Liver (tissue), 9 donors: ENCODE results near the gene MED6. TPM values are rescaled to one million over a fixed set of nuclear protein-coding genes. Genes with fewer than 3 reads are reported as not detected.

Source experiments
- DNase-seq: peaks from one replicate; pipeline ENCODE4 v3.0.0-alpha.2; 2017; ENCODE audit warnings: low spot score
- H3K27ac ChIP-seq, 2 donors: one replicate each; pipeline ENCODE4 v1.7.0; 2013; ENCODE audit warnings: inconsistent platforms in 2 of 2, low read length in 2 of 2, control low read depth in 1 of 2, low read depth in 1 of 2, mild to moderate bottlenecking in 1 of 2
- H3K27me3 ChIP-seq, 4 donors: one replicate each; pipeline versions ENCODE4 v1.6.1 to v1.7.0; 2013; ENCODE audit warnings: low read length in 3 of 4, inconsistent platforms in 1 of 4, mild to moderate bottlenecking in 1 of 4, moderate library complexity in 1 of 4; ENCODE audit not compliant: control insufficient read depth in 4 of 4, insufficient read depth in 4 of 4
- H3K36me3 ChIP-seq, 4 donors: one replicate each; pipeline versions ENCODE4 v1.6.1 to v1.7.0; 2013; ENCODE audit warnings: low read length in 3 of 4, mild to moderate bottlenecking in 3 of 4, low read depth in 1 of 4, moderate library complexity in 1 of 4; ENCODE audit not compliant: control insufficient read depth in 4 of 4, insufficient read depth in 3 of 4
- H3K4me1 ChIP-seq, 4 donors: one replicate each; pipeline versions ENCODE4 v1.6.1 to v1.7.0; 2013; ENCODE audit warnings: low read length in 3 of 4, mild to moderate bottlenecking in 3 of 4, moderate library complexity in 1 of 4; ENCODE audit not compliant: control insufficient read depth in 4 of 4, insufficient read depth in 4 of 4
- H3K4me3 ChIP-seq, 3 donors: one replicate each; pipeline versions ENCODE4 v1.6.1 to v1.7.0; 2013; ENCODE audit warnings: low read length in 3 of 3, control low read depth in 1 of 3, low read depth in 1 of 3, mild to moderate bottlenecking in 1 of 3
- H3K9ac ChIP-seq, 2 donors: one replicate each; pipeline ENCODE4 v1.7.0; 2013; ENCODE audit warnings: low read length in 2 of 2, mild to moderate bottlenecking in 2 of 2, moderate library complexity in 2 of 2, control low read depth in 1 of 2, low read depth in 1 of 2
- H3K9me3 ChIP-seq, 4 donors: one replicate each; pipeline versions ENCODE4 v1.6.1 to v1.7.0; 2013; ENCODE audit warnings: low read length in 3 of 4; ENCODE audit not compliant: control insufficient read depth in 4 of 4
- ATF3 ChIP-seq: IDR thresholded peaks from 2 replicates; pipeline ENCODE4 v1.6.1; 2016; ENCODE audit warnings: antibody characterized with exemption
- CTCF ChIP-seq: fragments of 150-350 bp; IDR thresholded peaks from 2 replicates; pipeline ENCODE4 v1.5.1; 2017; ENCODE audit warnings: improper control_type of control experiment, low read depth, low read length; ENCODE audit not compliant: missing input control
- EGR1 ChIP-seq, 2 donors: IDR thresholded peaks; 2 replicates each; pipeline ENCODE4 v1.6.1; 2016 to 2018; ENCODE audit warnings: antibody characterized with exemption in 2 of 2, low read depth in 2 of 2
- FOXA1 ChIP-seq: IDR thresholded peaks from 2 replicates; pipeline ENCODE4 v1.6.1; 2016; ENCODE audit warnings: antibody characterized with exemption
- FOXA2 ChIP-seq: IDR thresholded peaks from 2 replicates; pipeline ENCODE4 v1.6.1; 2016; ENCODE audit warnings: antibody characterized with exemption
- GABPA ChIP-seq, 2 donors: IDR thresholded peaks in 1 of 2; conservative IDR thresholded peaks in 1 of 2; 2 replicates each; pipeline ENCODE4 v1.6.1; 2016; ENCODE audit warnings: antibody characterized with exemption in 2 of 2, mild to moderate bottlenecking in 1 of 2, moderate library complexity in 1 of 2
- HNF4A ChIP-seq, 2 donors: conservative IDR thresholded peaks; 2 replicates each; pipeline ENCODE4 v1.6.1; 2016; ENCODE audit warnings: antibody characterized with exemption in 2 of 2, mild to moderate bottlenecking in 2 of 2
- HNF4G ChIP-seq: IDR thresholded peaks from 2 replicates; pipeline ENCODE4 v1.6.1; 2016; ENCODE audit warnings: antibody characterized with exemption
- JUND ChIP-seq, 2 donors: IDR thresholded peaks; 2 replicates each; pipeline ENCODE4 v1.6.1; 2016; ENCODE audit warnings: antibody characterized with exemption in 2 of 2
- MAX ChIP-seq: IDR thresholded peaks from 2 replicates; pipeline ENCODE4 v1.6.1; 2016; ENCODE audit warnings: antibody characterized with exemption
- NR2F2 ChIP-seq: IDR thresholded peaks from 2 replicates; pipeline ENCODE4 v1.6.1; 2016; ENCODE audit warnings: antibody characterized with exemption
- RAD21 ChIP-seq, 2 donors: IDR thresholded peaks; 2 replicates each; pipeline ENCODE4 v1.6.1; 2016; ENCODE audit warnings: antibody characterized with exemption in 2 of 2, mild to moderate bottlenecking in 2 of 2
- REST ChIP-seq: IDR thresholded peaks from 2 replicates; pipeline ENCODE4 v1.6.1; 2016; ENCODE audit warnings: antibody characterized with exemption, mild to moderate bottlenecking
- RXRA ChIP-seq, 2 donors: IDR thresholded peaks; 2 replicates each; pipeline ENCODE4 v1.6.1; 2017 to 2018; ENCODE audit warnings: antibody characterized with exemption in 2 of 2, mild to moderate bottlenecking in 1 of 2
- SP1 ChIP-seq: IDR thresholded peaks from 2 replicates; pipeline ENCODE4 v1.6.1; 2018; ENCODE audit warnings: antibody characterized with exemption, mild to moderate bottlenecking
- TAF1 ChIP-seq: conservative IDR thresholded peaks from 2 replicates; pipeline ENCODE4 v1.6.1; 2016; ENCODE audit warnings: antibody characterized with exemption, mild to moderate bottlenecking
- YY1 ChIP-seq: IDR thresholded peaks from 2 replicates; pipeline ENCODE4 v1.6.1; 2016; ENCODE audit warnings: antibody characterized with exemption, mild to moderate bottlenecking
- ZBTB33 ChIP-seq: IDR thresholded peaks from 2 replicates; pipeline ENCODE4 v1.6.1; 2016; ENCODE audit warnings: antibody characterized with exemption
- WGBS: extraction: QIAGEN DNeasy Blood & Tissue Kit; methylation state at CpG from one replicate; pipeline ENCODE4 v1.1.7; 2013; 5-methylcytosine and 5-hydroxymethylcytosine counted together
- polyA plus RNA-seq, 2 donors: library from polyadenylated mRNA; stranded (reverse) in 1 of 2; unstranded in 1 of 2; fragments of 200-250 nt in 1 of 2; fragments of >200 nt in 1 of 2; fragmentation: Nextera tagmentation in 1 of 2; extraction: Ambion mirVana in 1 of 2; gene quantifications; one replicate each; pipeline versions ENCODE4 v1.2.1 to v1.2.3, GENCODE V29; 2013 to 2015
- total RNA-seq, 2 donors: library from RNA; depleted of rRNA; stranded (reverse); fragments of >200 nt; gene quantifications; one replicate each; pipeline ENCODE4 v1.2.3, GENCODE V29; 2014
- donor health status: healthy.
- donor health status: healthy.
- donor health status: healthy.
- donor health status: healthy.
- donor health status: healthy.

Gene MED6
- total and polyA plus RNA-seq, 4 donors, result 10.4 to 21.3 (median 15.2) TPM

- Histone ChIP-seq H3K9me3 (no peaks in the 10 kb centered on the region), H3K4me3 (no peak overlapping the region), H3K9ac (no peak overlapping the region), H3K36me3 (peaks cover 4 to 37% (median 32%) of the 10 kb centered on the region in 4 donors), H3K27ac (no peak overlapping the region), H3K27me3 (no peaks in the 10 kb centered on the region), H3K4me1 (peaks cover 4 to 17% (median 14%) of the 10 kb centered on the region in 4 donors)
- WGBS, result 96% methylated on average over 3 of the region's 3 CpGs
- TF ChIP-seq REST, result no peak
- no peak for TF ChIP-seq YY1
- TF ChIP-seq JUND (IDR thresholded peaks at IDR 0.05), result no peak
- TF ChIP-seq HNF4A (conservative IDR thresholded peaks at IDR 0.05), result no peak
- DNase-seq, result no peak
Measured at GRCh38 chr14:70597731-70598130, 2.7 kb downstream of the MED6 start.

- Histone ChIP-seq H3K36me3 (peaks cover 7 to 56% (median 49%) of the 10 kb centered on the region in 4 donors), H3K9me3 (no peaks in the 10 kb centered on the region)
- WGBS, result 85% methylated on average over 9 of the region's 9 CpGs
Measured at GRCh38 chr14:70595443-70596185, 4.8 kb downstream of the MED6 start.

More at GRCh38 chr14:70595443-70596185, 4.8 kb downstream of the MED6 start:
- H3K27me3 ChIP-seq, result no peaks in the 10 kb centered on the region
- no peak overlapping the region for H3K4me3 ChIP-seq
- no peak overlapping the region for H3K9ac ChIP-seq
- H3K27ac ChIP-seq, result no peak overlapping the region
- TF ChIP-seq TAF1, result no peak
- no peak for TF ChIP-seq YY1
- no peak for TF ChIP-seq EGR1 (IDR thresholded peaks at IDR 0.05; ENCODE audit: low read depth in 2 of 2)
- no peak for TF ChIP-seq FOXA1
- no peak for TF ChIP-seq NR2F2
- no peak for TF ChIP-seq GABPA (IDR thresholded peaks at IDR 0.05 in 1 of 2, conservative IDR thresholded peaks at IDR 0.05 in 1 of 2)
- TF ChIP-seq FOXA2, result no peak
- no peak for TF ChIP-seq HNF4A (conservative IDR thresholded peaks at IDR 0.05)
- TF ChIP-seq ZBTB33, result no peak
- no peak for TF ChIP-seq RAD21 (IDR thresholded peaks at IDR 0.05)
- no peak for TF ChIP-seq ATF3
- TF ChIP-seq CTCF, result no peak
- no peak for TF ChIP-seq SP1
- no peak for TF ChIP-seq MAX
- no peak for TF ChIP-seq REST
- TF ChIP-seq JUND (IDR thresholded peaks at IDR 0.05), result no peak
- no peak for TF ChIP-seq RXRA (IDR thresholded peaks at IDR 0.05)
- TF ChIP-seq HNF4G, result no peak
- peaks cover 4 to 16% (median 12%) of the 10 kb centered on the region in 4 donors for H3K4me1 ChIP-seq
- DNase-seq, result no peak
